HepG2 (cell line): Measurements from ENCODE around the gene CPNE5. TPM values are rescaled to one million over a fixed set of nuclear protein-coding genes. Genes with fewer than 3 reads are reported as not detected.
A peak's percentile ranks its signal among the peaks of the same experiment; 100 is the strongest.

Source experiments
- ARNT ChIP-seq: fragments of 450-650 bp; IDR thresholded peaks from 2 replicates; pipeline ENCODE4 v1.6.1; 2017
- ARNTL ChIP-seq: sonication (generic); formaldehyde crosslinking; IDR thresholded peaks from 2 replicates; pipeline ENCODE4 v1.4.0; 2020; ENCODE audit warnings: mild to moderate bottlenecking, missing genetic modification reagents
- BCL6 ChIP-seq: IDR thresholded peaks from 2 replicates; pipeline ENCODE4 v1.6.1; 2016; ENCODE audit warnings: missing genetic modification reagents, missing compliant biosample characterization
- CHD2 ChIP-seq: IDR thresholded peaks from 2 replicates; pipeline ENCODE4 v1.6.1; 2011; ENCODE audit warnings: low read depth, low read length, improper control_type of control experiment
- ELF3 ChIP-seq: IDR thresholded peaks from 2 replicates; pipeline ENCODE4 v1.6.1; 2016; ENCODE audit warnings: missing genetic modification reagents, missing compliant biosample characterization
- FLYWCH1 ChIP-seq: sonication (generic); formaldehyde crosslinking; IDR thresholded peaks from 2 replicates; pipeline ENCODE4 v1.8.1; 2023; ENCODE audit warnings: mild to moderate bottlenecking, missing genetic modification reagents
- GATAD2A ChIP-seq: IDR thresholded peaks from 2 replicates; pipeline ENCODE4 v1.6.1; 2016
- HBP1 ChIP-seq: IDR thresholded peaks from 2 replicates; pipeline ENCODE4 v1.6.1; 2016; ENCODE audit warnings: low read depth, control low read depth
- HNRNPL ChIP-seq: fragments of 200-400 bp; formaldehyde crosslinking; IDR thresholded peaks from 2 replicates; pipeline ENCODE4 v1.6.1; 2017; ENCODE audit warnings: mild to moderate bottlenecking, low read depth, low read length
- ISL2 ChIP-seq: sonication (generic); formaldehyde crosslinking; IDR thresholded peaks from 2 replicates; pipeline ENCODE4 v1.5.0; 2020; ENCODE audit warnings: missing genetic modification reagents
- NAIF1 ChIP-seq: sonication (generic); formaldehyde crosslinking; IDR thresholded peaks from 2 replicates; pipeline ENCODE4 v1.5.0; 2020; ENCODE audit warnings: mild to moderate bottlenecking, missing genetic modification reagents, borderline replicate concordance
- SCMH1 ChIP-seq: sonication (generic); formaldehyde crosslinking; IDR thresholded peaks from 2 replicates; pipeline ENCODE4 v1.9.0; 2021; ENCODE audit warnings: missing genetic modification reagents, mild to moderate bottlenecking, borderline replicate concordance
- SIX1 ChIP-seq: sonication (generic); formaldehyde crosslinking; IDR thresholded peaks from 2 replicates; pipeline ENCODE4 v1.4.0; 2020; ENCODE audit warnings: missing genetic modification reagents, borderline replicate concordance
- SMARCE1 ChIP-seq: fragments of 450-650 bp; IDR thresholded peaks from 2 replicates; pipeline ENCODE4 v1.6.1; 2017; ENCODE audit warnings: borderline replicate concordance
- SNAI1 ChIP-seq: sonication (generic); formaldehyde crosslinking; IDR thresholded peaks from 2 replicates; pipeline ENCODE4 v1.5.0; 2020; ENCODE audit warnings: mild to moderate bottlenecking, missing genetic modification reagents, borderline replicate concordance
- ZNF10 ChIP-seq: sonication (generic); formaldehyde crosslinking; IDR thresholded peaks from 2 replicates; pipeline ENCODE4 v1.4.0; 2020; ENCODE audit warnings: mild to moderate bottlenecking, low read depth, missing genetic modification reagents, borderline replicate concordance
- ZNF430 ChIP-seq: sonication (generic); formaldehyde crosslinking; IDR thresholded peaks from 2 replicates; pipeline ENCODE4 v1.9.0; 2021; ENCODE audit warnings: mild to moderate bottlenecking, missing genetic modification reagents
- ZNF446 ChIP-seq: sonication (generic); formaldehyde crosslinking; IDR thresholded peaks from 2 replicates; pipeline ENCODE4 v1.5.0; 2020; ENCODE audit warnings: mild to moderate bottlenecking, missing genetic modification reagents
- ZNF615 ChIP-seq: sonication (generic); formaldehyde crosslinking; IDR thresholded peaks from 2 replicates; pipeline ENCODE4 v1.5.0; 2020; ENCODE audit warnings: mild to moderate bottlenecking, missing genetic modification reagents, borderline replicate concordance
- polyA plus RNA-seq, 8 experiments: library from polyadenylated mRNA; depleted of rRNA in 3 of 8; stranded (reverse) in 7 of 8; unstranded in 1 of 8; fragments of >200 nt; fragmentation: Illumina TruSeq in 4 of 8; extraction: Trizol in 4 of 8; gene quantifications; 2 replicates each; pipeline versions ENCODE4 v1.2.1 to v1.2.3, GENCODE V29; 2011 to 2016; ENCODE audit warnings: low read depth in 4 of 8, missing spikeins in 1 of 8, mixed read lengths in 1 of 8; ENCODE audit not compliant: insufficient read depth in 1 of 8
- total RNA-seq, 5 experiments: library from RNA; depleted of rRNA; stranded (reverse); fragments of >200 nt; fragmentation: Illumina TruSeq; extraction: Trizol; gene quantifications; 2 replicates each; pipeline ENCODE4 v1.2.3, GENCODE V29; 2016; ENCODE audit warnings: low read depth in 1 of 5
- TF ChIP-seq, protein P1 (sequence below): IDR thresholded peaks from 2 replicates; pipeline ENCODE4 v1.6.1; 2018; ENCODE audit warnings: missing genetic modification reagents
- TF ChIP-seq, protein P2 (sequence below): sonication (generic); formaldehyde crosslinking; IDR thresholded peaks from 2 replicates; pipeline ENCODE4 v1.8.0; 2022; ENCODE audit warnings: missing genetic modification reagents, low read depth, mild to moderate bottlenecking, borderline replicate concordance
- TF ChIP-seq, protein P3 (sequence below), 2 experiments: sonication (generic) in 1 of 2; formaldehyde crosslinking in 1 of 2; IDR thresholded peaks; 2 replicates each; pipeline versions ENCODE4 v1.6.1 to v1.9.0; 2014 to 2022; ENCODE audit warnings: antibody characterized with exemption in 1 of 2, borderline replicate concordance in 1 of 2, inconsistent platforms in 1 of 2, low read depth in 1 of 2, missing genetic modification reagents in 1 of 2

Gene CPNE5
- total and polyA plus RNA-seq, 2 of the 13 experiments (the other 11 are each of a cell fraction or from before 2014, with no cell fraction given), result 0.16 TPM; not detected in 1

- TF ChIP-seq, protein P1, sequence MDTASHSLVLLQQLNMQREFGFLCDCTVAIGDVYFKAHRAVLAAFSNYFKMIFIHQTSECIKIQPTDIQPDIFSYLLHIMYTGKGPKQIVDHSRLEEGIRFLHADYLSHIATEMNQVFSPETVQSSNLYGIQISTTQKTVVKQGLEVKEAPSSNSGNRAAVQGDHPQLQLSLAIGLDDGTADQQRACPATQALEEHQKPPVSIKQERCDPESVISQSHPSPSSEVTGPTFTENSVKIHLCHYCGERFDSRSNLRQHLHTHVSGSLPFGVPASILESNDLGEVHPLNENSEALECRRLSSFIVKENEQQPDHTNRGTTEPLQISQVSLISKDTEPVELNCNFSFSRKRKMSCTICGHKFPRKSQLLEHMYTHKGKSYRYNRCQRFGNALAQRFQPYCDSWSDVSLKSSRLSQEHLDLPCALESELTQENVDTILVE (CRISPR knock-in tag), result peak; percentile 41; the same call in 1 of the 2 replicates
- TF ChIP-seq ELF3, result peak; percentile 68
- no peak for TF ChIP-seq SMARCE1
- TF ChIP-seq FLYWCH1 (CRISPR knock-in tag), result no peak
- no peak for TF ChIP-seq ARNT
- TF ChIP-seq ARNTL (CRISPR knock-in tag), result peak; percentile 38; the same call in 1 of the 2 replicates
- peak; percentile 68; the same call in 1 of the 2 replicates for TF ChIP-seq BCL6 (CRISPR knock-in tag)
- TF ChIP-seq GATAD2A, result peak; percentile 90
- no peak for TF ChIP-seq ZNF10 (CRISPR knock-in tag)
- no peak for TF ChIP-seq ZNF446 (CRISPR knock-in tag)
- TF ChIP-seq HBP1 (CRISPR knock-in tag), result peak; percentile 46; the same call in 1 of the 2 replicates
- TF ChIP-seq, protein P2, sequence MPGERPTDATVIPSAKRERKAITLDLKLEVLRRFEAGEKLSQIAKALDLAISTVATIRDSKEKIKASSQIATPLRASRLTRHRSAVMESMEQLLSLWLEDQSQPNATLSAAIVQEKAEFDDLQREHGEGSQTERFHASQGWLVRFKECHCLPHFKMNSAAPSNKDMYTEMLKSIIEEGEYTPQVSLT, result no peak
- TF ChIP-seq SCMH1 (CRISPR knock-in tag), result no peak
- peak; percentile 57; the same call in 1 of the 2 replicates for TF ChIP-seq SIX1 (CRISPR knock-in tag)
- no peak for TF ChIP-seq ZNF615 (CRISPR knock-in tag)
- TF ChIP-seq ISL2 (CRISPR knock-in tag), result peak; percentile 79
- no peak for TF ChIP-seq HNRNPL
- TF ChIP-seq SNAI1 (CRISPR knock-in tag), result no peak
- 0 out of 2 replicates have a peak, but pooled peaks have one; percentile 21 for TF ChIP-seq NAIF1 (CRISPR knock-in tag)
- no peak for TF ChIP-seq CHD2
- no peak; the same call in 1 of the 2 replicates for TF ChIP-seq ZNF430 (CRISPR knock-in tag)
- TF ChIP-seq, protein P3, sequence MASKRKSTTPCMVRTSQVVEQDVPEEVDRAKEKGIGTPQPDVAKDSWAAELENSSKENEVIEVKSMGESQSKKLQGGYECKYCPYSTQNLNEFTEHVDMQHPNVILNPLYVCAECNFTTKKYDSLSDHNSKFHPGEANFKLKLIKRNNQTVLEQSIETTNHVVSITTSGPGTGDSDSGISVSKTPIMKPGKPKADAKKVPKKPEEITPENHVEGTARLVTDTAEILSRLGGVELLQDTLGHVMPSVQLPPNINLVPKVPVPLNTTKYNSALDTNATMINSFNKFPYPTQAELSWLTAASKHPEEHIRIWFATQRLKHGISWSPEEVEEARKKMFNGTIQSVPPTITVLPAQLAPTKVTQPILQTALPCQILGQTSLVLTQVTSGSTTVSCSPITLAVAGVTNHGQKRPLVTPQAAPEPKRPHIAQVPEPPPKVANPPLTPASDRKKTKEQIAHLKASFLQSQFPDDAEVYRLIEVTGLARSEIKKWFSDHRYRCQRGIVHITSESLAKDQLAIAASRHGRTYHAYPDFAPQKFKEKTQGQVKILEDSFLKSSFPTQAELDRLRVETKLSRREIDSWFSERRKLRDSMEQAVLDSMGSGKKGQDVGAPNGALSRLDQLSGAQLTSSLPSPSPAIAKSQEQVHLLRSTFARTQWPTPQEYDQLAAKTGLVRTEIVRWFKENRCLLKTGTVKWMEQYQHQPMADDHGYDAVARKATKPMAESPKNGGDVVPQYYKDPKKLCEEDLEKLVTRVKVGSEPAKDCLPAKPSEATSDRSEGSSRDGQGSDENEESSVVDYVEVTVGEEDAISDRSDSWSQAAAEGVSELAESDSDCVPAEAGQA (IDR thresholded peaks at IDR 0.05; ENCODE audit: low read depth), result peak; percentile 88
- TF ChIP-seq, protein P3 (CRISPR knock-in tag; IDR thresholded peaks at IDR 0.05; ENCODE audit: borderline replicate concordance), result no peak
These were observed 9.2 kb downstream of the CPNE5 start (continued) for GRCh38 chr6:36829919-36830544.
